Skeletal muscle tissue (tissue), 4 donors: Measurements from ENCODE around the gene GABRP. TPM values are rescaled to one million over a fixed set of nuclear protein-coding genes. Genes with fewer than 3 reads are reported as not detected.
"Not testable (repeated sequence)": the region's sequence is repeated elsewhere in the genome, so short reads cannot be mapped to it uniquely, and the experiment has no call there.

Experiments
- H3K27ac ChIP-seq: one replicate; pipeline ENCODE4 v1.7.0; 2013; ENCODE audit warnings: mild to moderate bottlenecking, low read depth, low read length, inconsistent platforms
- H3K27me3 ChIP-seq, 3 donors: one replicate each; pipeline ENCODE4 v1.7.0; 2013; ENCODE audit warnings: low read length in 3 of 3; ENCODE audit not compliant: control insufficient read depth in 3 of 3, insufficient read depth in 3 of 3
- H3K36me3 ChIP-seq, 3 donors: one replicate each; pipeline ENCODE4 v1.7.0; 2013; ENCODE audit warnings: low read length in 3 of 3; ENCODE audit not compliant: control insufficient read depth in 3 of 3, insufficient read depth in 3 of 3
- H3K4me1 ChIP-seq, 3 donors: one replicate each; pipeline ENCODE4 v1.7.0; 2013; ENCODE audit warnings: low read length in 3 of 3, mild to moderate bottlenecking in 3 of 3; ENCODE audit not compliant: control insufficient read depth in 3 of 3, insufficient read depth in 3 of 3
- H3K4me3 ChIP-seq, 3 donors: one replicate each; pipeline ENCODE4 v1.7.0; 2013; ENCODE audit warnings: low read length in 3 of 3
- H3K9ac ChIP-seq, 3 donors: one replicate each; pipeline ENCODE4 v1.7.0; 2013; ENCODE audit warnings: low read length in 3 of 3, mild to moderate bottlenecking in 3 of 3, moderate library complexity in 2 of 3, low read depth in 1 of 3
- H3K9me3 ChIP-seq, 3 donors: one replicate each; pipeline ENCODE4 v1.7.0; 2013; ENCODE audit warnings: low read length in 3 of 3; ENCODE audit not compliant: control insufficient read depth in 3 of 3
- total RNA-seq: library from RNA; depleted of rRNA; stranded (reverse); fragments of >200 nt; gene quantifications from one replicate; pipeline ENCODE4 v1.2.3, GENCODE V29; 2014
- donor health status: Osteomylitis.

GABRP gene
- total RNA-seq, 1 donor from 2014 or later, result under 0.01 TPM

- no peaks in the 10 kb centered on the region for H3K36me3 ChIP-seq
- H3K27ac ChIP-seq, result no peak overlapping the region
- no peaks in the 10 kb centered on the region for H3K27me3 ChIP-seq
- H3K9me3 ChIP-seq, result no peaks in the 10 kb centered on the region
- H3K4me1 ChIP-seq, result no peaks in the 10 kb centered on the region
- no peak overlapping the region for H3K4me3 ChIP-seq
- H3K9ac ChIP-seq, result no peak overlapping the region
Measured at GRCh38 chr5:170818232-170818631, 34.7 kb downstream of the GABRP start.

- Histone ChIP-seq H3K4me1 (no peaks in the 10 kb centered on the region), H3K27ac (no peak overlapping the region), H3K27me3 (no peaks in the 10 kb centered on the region), H3K36me3 (no peaks in the 10 kb centered on the region), H3K9ac (no peak overlapping the region), H3K9me3 (no peaks in the 10 kb centered on the region), H3K4me3 (no peak overlapping the region)
Measured at GRCh38 chr5:170819824-170820223, 36.3 kb downstream of the GABRP start.

GRCh38 chr5:170821257-170821800, 37.8 kb downstream of the GABRP start:
- H3K27me3 ChIP-seq, result no peaks in the 10 kb centered on the region
- H3K4me1 ChIP-seq, result no peaks in the 10 kb centered on the region
- H3K9ac ChIP-seq, result no peak overlapping the region
- H3K36me3 ChIP-seq, result no peaks in the 10 kb centered on the region
- no peak overlapping the region for H3K27ac ChIP-seq
- no peaks in the 10 kb centered on the region for H3K9me3 ChIP-seq
- H3K4me3 ChIP-seq, result no peak overlapping the region

GRCh38 chr5:170826117-170826516, 42.6 kb downstream of the GABRP start:
- Histone ChIP-seq H3K4me3 (no peak overlapping the region), H3K36me3 (no peaks in the 10 kb centered on the region), H3K9me3 (no peaks in the 10 kb centered on the region), H3K27ac (no peak overlapping the region), H3K4me1 (no peaks in the 10 kb centered on the region), H3K9ac (no peak overlapping the region), H3K27me3 (no peaks in the 10 kb centered on the region)

GRCh38 chr5:170832241-170832640, 48.7 kb downstream of the GABRP start:
- Histone ChIP-seq H3K36me3 (no peaks in the 10 kb centered on the region), H3K27me3 (no peaks in the 10 kb centered on the region), H3K4me1 (no peaks in the 10 kb centered on the region), H3K4me3 (no peak overlapping the region), H3K9me3 (no peaks in the 10 kb centered on the region), H3K27ac (no peak overlapping the region), H3K9ac (no peak overlapping the region)

- H3K9me3 ChIP-seq, H3K27me3 ChIP-seq, H3K4me1 ChIP-seq, H3K9ac ChIP-seq, H3K27ac ChIP-seq, H3K36me3 ChIP-seq, H3K4me3 ChIP-seq: not testable (repeated sequence)
Measured at GRCh38 chr5:170833981-170834380, 50.5 kb downstream of the GABRP start.

GRCh38 chr5:170836226-170836625, 52.7 kb downstream of the GABRP start:
- Histone ChIP-seq H3K9me3 (no peaks in the 10 kb centered on the region), H3K27me3 (no peaks in the 10 kb centered on the region), H3K4me1 (no peaks in the 10 kb centered on the region), H3K9ac (no peak overlapping the region), H3K4me3 (no peak overlapping the region), H3K27ac (no peak overlapping the region), H3K36me3 (no peaks in the 10 kb centered on the region)

- no peak overlapping the region for H3K9ac ChIP-seq
- no peak overlapping the region for H3K27ac ChIP-seq
- no peaks in the 10 kb centered on the region for H3K36me3 ChIP-seq
- H3K4me1 ChIP-seq, result no peaks in the 10 kb centered on the region
- no peaks in the 10 kb centered on the region for H3K9me3 ChIP-seq
- no peak overlapping the region for H3K4me3 ChIP-seq
- H3K27me3 ChIP-seq, result no peaks in the 10 kb centered on the region
Measured at GRCh38 chr5:170843870-170844269, 60.3 kb downstream of the GABRP start.

- Histone ChIP-seq H3K9me3 (no peaks in the 10 kb centered on the region), H3K4me1 (no peaks in the 10 kb centered on the region), H3K27me3 (no peaks in the 10 kb centered on the region), H3K27ac (no peak overlapping the region), H3K4me3 (no peak overlapping the region), H3K9ac (no peak overlapping the region), H3K36me3 (no peaks in the 10 kb centered on the region)
Measured at GRCh38 chr5:170844651-170845050, 61.1 kb downstream of the GABRP start.

GRCh38 chr5:170846416-170846815, 62.9 kb downstream of the GABRP start:
- H3K36me3 ChIP-seq, result no peaks in the 10 kb centered on the region
- H3K9ac ChIP-seq, result no peak overlapping the region
- H3K27me3 ChIP-seq, result no peaks in the 10 kb centered on the region
- no peaks in the 10 kb centered on the region for H3K9me3 ChIP-seq
- H3K4me3 ChIP-seq, result no peak overlapping the region
- no peak overlapping the region for H3K27ac ChIP-seq
- H3K4me1 ChIP-seq, result no peaks in the 10 kb centered on the region

GRCh38 chr5:170846846-170847245, 63.3 kb downstream of the GABRP start:
- no peak overlapping the region for H3K27ac ChIP-seq
- no peak overlapping the region for H3K9ac ChIP-seq
- no peaks in the 10 kb centered on the region for H3K36me3 ChIP-seq
- H3K4me3 ChIP-seq, result no peak overlapping the region
- no peaks in the 10 kb centered on the region for H3K27me3 ChIP-seq
- no peaks in the 10 kb centered on the region for H3K4me1 ChIP-seq
- H3K9me3 ChIP-seq, result no peaks in the 10 kb centered on the region
